Measurements from ENCODE around the gene SLC6A1.

Gene SLC6A1

GRCh38 chr3:11054739-11055438 is 62.3 kb downstream of the SLC6A1 start:
- DNase-seq (ENCODE audit: low read depth), result no peak
- no peak overlapping the region for H3K4me3 ChIP-seq (ENCODE audit: low read depth, low read length)
- TF ChIP-seq, protein P1, sequence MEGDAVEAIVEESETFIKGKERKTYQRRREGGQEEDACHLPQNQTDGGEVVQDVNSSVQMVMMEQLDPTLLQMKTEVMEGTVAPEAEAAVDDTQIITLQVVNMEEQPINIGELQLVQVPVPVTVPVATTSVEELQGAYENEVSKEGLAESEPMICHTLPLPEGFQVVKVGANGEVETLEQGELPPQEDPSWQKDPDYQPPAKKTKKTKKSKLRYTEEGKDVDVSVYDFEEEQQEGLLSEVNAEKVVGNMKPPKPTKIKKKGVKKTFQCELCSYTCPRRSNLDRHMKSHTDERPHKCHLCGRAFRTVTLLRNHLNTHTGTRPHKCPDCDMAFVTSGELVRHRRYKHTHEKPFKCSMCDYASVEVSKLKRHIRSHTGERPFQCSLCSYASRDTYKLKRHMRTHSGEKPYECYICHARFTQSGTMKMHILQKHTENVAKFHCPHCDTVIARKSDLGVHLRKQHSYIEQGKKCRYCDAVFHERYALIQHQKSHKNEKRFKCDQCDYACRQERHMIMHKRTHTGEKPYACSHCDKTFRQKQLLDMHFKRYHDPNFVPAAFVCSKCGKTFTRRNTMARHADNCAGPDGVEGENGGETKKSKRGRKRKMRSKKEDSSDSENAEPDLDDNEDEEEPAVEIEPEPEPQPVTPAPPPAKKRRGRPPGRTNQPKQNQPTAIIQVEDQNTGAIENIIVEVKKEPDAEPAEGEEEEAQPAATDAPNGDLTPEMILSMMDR (IDR thresholded peaks at IDR 0.05; ENCODE audit: control insufficient read depth, extremely low read depth, insufficient read depth), result no peak

GRCh38 chr3:11055496-11055895 is 62.9 kb downstream of the SLC6A1 start:
- H3K4me3 ChIP-seq (ENCODE audit: low read depth, low read length), result no peak overlapping the region
- no peak for DNase-seq (ENCODE audit: low read depth)
- TF ChIP-seq, protein P1 (IDR thresholded peaks at IDR 0.05; ENCODE audit: control insufficient read depth, extremely low read depth, insufficient read depth), result no peak

DNA sequence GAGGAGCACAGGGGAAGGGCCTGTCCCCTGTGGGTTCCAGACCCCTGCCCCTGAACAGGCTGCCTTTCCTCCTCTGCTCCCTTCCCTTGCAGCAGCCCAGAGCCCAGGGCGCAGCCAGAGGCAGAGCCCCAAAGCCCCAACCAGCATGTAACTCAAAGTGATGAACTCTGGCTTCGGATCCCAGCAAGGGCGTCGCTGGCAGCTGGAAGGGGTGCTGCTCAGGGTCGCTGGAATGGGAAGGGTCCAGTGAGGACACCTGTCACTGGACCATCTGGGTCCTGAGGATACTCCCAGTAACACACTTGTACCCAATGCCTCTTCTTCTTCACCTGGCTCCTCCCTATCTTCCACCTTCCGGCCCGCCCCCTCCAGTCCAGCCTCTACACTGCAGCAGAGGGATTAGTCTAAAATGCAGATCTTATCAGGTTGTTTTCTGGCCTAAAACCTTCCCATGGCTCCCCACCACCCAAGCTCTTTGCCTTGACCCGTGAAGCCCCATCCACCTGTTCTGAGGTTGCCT is 64.0 kb downstream of the SLC6A1 start:
- TF ChIP-seq, protein P1 (IDR thresholded peaks at IDR 0.05; ENCODE audit: control insufficient read depth, extremely low read depth, insufficient read depth), result no peak
- no peak overlapping the region for H3K4me3 ChIP-seq (ENCODE audit: low read depth, low read length)
- DNase-seq (ENCODE audit: low read depth), result no peak

DNA sequence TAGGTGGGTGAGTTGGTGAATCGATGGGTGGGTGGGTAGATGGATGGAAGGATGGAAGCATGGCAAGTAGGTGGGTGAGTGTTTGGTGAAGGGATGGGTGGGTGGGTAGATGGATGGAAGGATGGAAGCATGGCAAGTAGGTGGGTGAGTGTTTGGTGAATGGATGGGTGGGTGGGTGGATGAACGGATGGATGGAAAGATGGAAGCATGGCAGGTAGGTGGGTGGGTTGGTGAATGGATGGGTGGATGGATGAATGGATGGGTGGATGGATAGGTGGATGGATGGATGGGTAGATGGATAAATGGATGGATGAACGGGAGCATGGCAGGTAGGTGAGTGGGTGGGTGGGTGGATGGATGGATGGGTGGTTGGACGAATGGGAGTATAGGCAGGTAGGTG is 65.1 kb downstream of the SLC6A1 start:
- TF ChIP-seq, protein P1 (IDR thresholded peaks at IDR 0.05; ENCODE audit: control insufficient read depth, extremely low read depth, insufficient read depth), result no peak
- no peak for DNase-seq (ENCODE audit: low read depth)
- H3K4me3 ChIP-seq (ENCODE audit: low read depth, low read length), result no peak overlapping the region

DNA sequence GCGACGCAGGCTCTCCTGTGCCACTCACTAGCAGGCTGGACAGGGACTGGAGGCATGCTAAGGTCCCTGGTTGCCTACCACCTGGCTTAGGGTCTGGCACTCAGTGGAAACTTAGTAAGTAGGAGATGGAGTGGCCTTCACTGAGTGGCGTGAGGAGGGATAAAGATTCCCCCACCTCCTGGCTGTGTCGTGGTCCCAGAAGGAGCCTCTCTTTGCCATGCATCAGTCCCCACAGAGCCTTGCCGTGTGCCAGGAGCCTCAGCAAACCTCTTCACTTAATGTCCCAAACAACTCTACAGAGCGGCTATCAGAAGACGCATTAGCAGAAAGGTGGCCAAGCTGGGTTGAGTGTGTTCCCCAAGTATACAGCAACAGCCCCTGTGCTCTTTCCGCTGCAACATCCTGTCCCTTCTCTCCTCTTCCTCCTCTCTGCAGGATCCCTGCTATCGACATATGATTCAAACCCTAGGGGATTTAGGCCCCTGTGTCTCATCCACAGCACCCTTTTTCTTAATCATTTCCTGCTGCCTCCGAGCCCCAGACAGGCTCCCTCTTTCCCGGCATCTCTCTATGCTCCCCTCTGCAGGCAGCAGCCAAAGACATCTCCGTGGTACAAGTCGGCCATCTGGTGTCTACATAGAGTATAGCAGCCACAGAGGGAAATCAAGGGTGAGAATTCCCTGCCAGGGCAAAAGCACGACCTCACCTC is 66.7 kb downstream of the SLC6A1 start:
- no peak for DNase-seq (ENCODE audit: low read depth)
- TF ChIP-seq, protein P1 (IDR thresholded peaks at IDR 0.05; ENCODE audit: control insufficient read depth, extremely low read depth, insufficient read depth), result peak; percentile 91
- no peak overlapping the region for H3K4me3 ChIP-seq (ENCODE audit: low read depth, low read length)

- TF ChIP-seq, protein P1 (IDR thresholded peaks at IDR 0.05; ENCODE audit: control insufficient read depth, extremely low read depth, insufficient read depth), result no peak
- DNase-seq (ENCODE audit: low read depth), result no peak
Measured at GRCh38 chr3:11059799-11060115, 67.2 kb downstream of the SLC6A1 start.

More at GRCh38 chr3:11059799-11060115, 67.2 kb downstream of the SLC6A1 start:
- H3K4me3 ChIP-seq (ENCODE audit: low read depth, low read length), result no peak overlapping the region
